A673 (cell line): ENCODE measurements around the gene HHEX. TPM values are rescaled to one million over a fixed set of nuclear protein-coding genes. Genes with fewer than 3 reads are reported as not detected.

Experiments used
- BruUV-seq: library from RNA; stranded (reverse); fragments of 400-500 nt; replicated peaks from 2 replicates; lab custom pipeline; 2021; lab: Mats Ljungman, UMichigan
- CTCF ChIA-PET: fragments of 300-600 bp; sonication (Branson Sonifier 250); formaldehyde crosslinking; loops from one replicate; lab custom pipeline; 2022; ENCODE audit warnings: antibody characterized with exemption; lab: Charles Lee
- POLR2A ChIA-PET: fragments of 300-600 bp; sonication (Branson Sonifier 250); formaldehyde crosslinking; loops from one replicate; lab custom pipeline; 2022; ENCODE audit warnings: antibody characterized with exemption; ENCODE audit not compliant: low non-redundant PET; lab: Charles Lee
- DNase-seq: peaks from one replicate; pipeline ENCODE4 v3.0.0-alpha.2; 2015; ENCODE audit warnings: low spot score
- H3K27ac ChIP-seq: fragments of 200-600 bp; sonication (generic); 2 replicates; pipeline ENCODE4 v1.5.1; 2016; ENCODE audit warnings: mixed run types, low read depth, mild to moderate bottlenecking, mixed read lengths, antibody characterized with exemption, low read length; ENCODE audit not compliant: poor library complexity, severe bottlenecking
- H3K27me3 ChIP-seq: fragments of 200-600 bp; sonication (generic); replicated peaks from 2 replicates; pipeline ENCODE4 v1.6.1; 2017; ENCODE audit warnings: mixed run types, low read depth, mild to moderate bottlenecking, mixed read lengths, antibody characterized with exemption, low read length; ENCODE audit not compliant: insufficient read depth, poor library complexity
- H3K36me3 ChIP-seq: fragments of 200-600 bp; sonication (generic); 2 replicates; pipeline ENCODE4 v1.6.1; 2016; ENCODE audit warnings: mixed run types, mild to moderate bottlenecking, mixed read lengths, antibody characterized with exemption, low read length; ENCODE audit not compliant: insufficient read depth, poor library complexity, severe bottlenecking
- H3K4me1 ChIP-seq: fragments of 200-600 bp; sonication (generic); 2 replicates; pipeline ENCODE4 v1.6.1; 2017; ENCODE audit warnings: mixed run types, mild to moderate bottlenecking, mixed read lengths, antibody characterized with exemption, low read length; ENCODE audit not compliant: insufficient read depth, poor library complexity, severe bottlenecking
- H3K4me3 ChIP-seq: fragments of 200-600 bp; sonication (generic); 2 replicates; pipeline ENCODE4 v1.5.1; 2016; ENCODE audit warnings: low read depth, mixed run types, mild to moderate bottlenecking, mixed read lengths, low read length; ENCODE audit not compliant: poor library complexity, severe bottlenecking
- H3K9me3 ChIP-seq: fragments of 200-600 bp; sonication (generic); 2 replicates; pipeline ENCODE4 v1.6.1; 2016; ENCODE audit warnings: mixed run types, low read depth, mild to moderate bottlenecking, mixed read lengths, antibody characterized with exemption, low read length; ENCODE audit not compliant: poor library complexity, severe bottlenecking
- EZH2 ChIP-seq: fragments of 200-600 bp; sonication (generic); IDR thresholded peaks from 2 replicates; pipeline ENCODE4 v1.6.1; 2017; ENCODE audit warnings: borderline replicate concordance, low read depth, mild to moderate bottlenecking, mixed read lengths, antibody characterized with exemption, low read length; ENCODE audit not compliant: poor library complexity, severe bottlenecking
- intact Hi-C: fragments of 100-400 bp; cut with micrococcal nuclease; formaldehyde crosslinking; loops from one replicate; pipeline ENCODE4 v1.10.0; 2022; ENCODE audit not compliant: unreplicated experiment
- total RNA-seq: library from RNA; stranded (reverse); gene quantifications from 2 replicates; pipeline ENCODE4 v1.2.3, GENCODE V29; 2021
- TF ChIP-seq, protein P1 (sequence below): fragments of 300-800, 200-600 bp; sonication (generic); conservative IDR thresholded peaks from 2 replicates; pipeline ENCODE4 v1.5.1; 2017; ENCODE audit warnings: low read depth, mild to moderate bottlenecking, antibody characterized with exemption, low read length, moderate library complexity, mixed read lengths

The HHEX gene
- total RNA-seq, 1 experiment from 2014 or later = 8.4 TPM

DNA sequence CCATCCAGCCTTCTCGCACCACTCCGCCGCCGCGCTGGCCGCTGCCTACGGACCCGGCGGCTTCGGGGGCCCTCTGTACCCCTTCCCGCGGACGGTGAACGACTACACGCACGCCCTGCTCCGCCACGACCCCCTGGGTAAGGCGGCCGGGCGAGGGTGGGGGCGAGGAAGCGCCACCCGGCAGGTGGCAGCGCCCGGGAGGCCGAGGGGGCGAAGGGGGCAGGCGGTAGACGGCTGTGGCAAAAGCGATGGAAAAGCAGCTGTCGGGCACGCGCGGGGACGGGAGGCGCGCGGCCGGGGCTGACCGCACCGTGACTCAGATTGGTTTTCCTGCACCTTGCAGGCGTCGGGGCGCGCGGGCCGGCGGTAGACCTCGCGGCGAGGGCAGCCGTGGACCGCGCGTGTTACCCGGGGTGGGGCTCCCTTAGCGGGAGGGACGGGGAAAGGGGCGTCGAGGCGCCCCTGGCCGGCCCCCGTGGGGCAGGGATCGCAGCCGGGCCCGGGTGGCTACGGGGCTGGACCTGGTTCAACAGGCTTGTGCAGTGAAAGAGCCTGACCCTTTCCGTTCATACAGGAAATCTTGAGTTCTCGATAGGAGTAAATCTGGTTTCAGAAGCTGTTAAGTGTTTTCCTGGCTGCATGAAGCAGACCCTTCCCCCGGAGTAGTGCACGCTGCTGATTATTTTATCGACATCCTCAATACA lies 608 bp downstream of the HHEX start:
- Histone ChIP-seq H3K27me3 (no peaks in the 10 kb centered on the region), H3K4me1 (peaks cover 7% of the 10 kb centered on the region), H3K36me3 (peaks cover 2% of the 10 kb centered on the region), H3K4me3 (peak overlapping the region; percentile 82), H3K9me3 (no peaks in the 10 kb centered on the region), H3K27ac (peak overlapping the region; percentile 47)
- no peak for TF ChIP-seq EZH2
- TF ChIP-seq, protein P1, sequence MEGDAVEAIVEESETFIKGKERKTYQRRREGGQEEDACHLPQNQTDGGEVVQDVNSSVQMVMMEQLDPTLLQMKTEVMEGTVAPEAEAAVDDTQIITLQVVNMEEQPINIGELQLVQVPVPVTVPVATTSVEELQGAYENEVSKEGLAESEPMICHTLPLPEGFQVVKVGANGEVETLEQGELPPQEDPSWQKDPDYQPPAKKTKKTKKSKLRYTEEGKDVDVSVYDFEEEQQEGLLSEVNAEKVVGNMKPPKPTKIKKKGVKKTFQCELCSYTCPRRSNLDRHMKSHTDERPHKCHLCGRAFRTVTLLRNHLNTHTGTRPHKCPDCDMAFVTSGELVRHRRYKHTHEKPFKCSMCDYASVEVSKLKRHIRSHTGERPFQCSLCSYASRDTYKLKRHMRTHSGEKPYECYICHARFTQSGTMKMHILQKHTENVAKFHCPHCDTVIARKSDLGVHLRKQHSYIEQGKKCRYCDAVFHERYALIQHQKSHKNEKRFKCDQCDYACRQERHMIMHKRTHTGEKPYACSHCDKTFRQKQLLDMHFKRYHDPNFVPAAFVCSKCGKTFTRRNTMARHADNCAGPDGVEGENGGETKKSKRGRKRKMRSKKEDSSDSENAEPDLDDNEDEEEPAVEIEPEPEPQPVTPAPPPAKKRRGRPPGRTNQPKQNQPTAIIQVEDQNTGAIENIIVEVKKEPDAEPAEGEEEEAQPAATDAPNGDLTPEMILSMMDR = no peak
- peak; percentile 41 for DNase-seq
- CTCF ChIA-PET = no interaction called here
- POLR2A ChIA-PET = no interaction called here
- intact Hi-C loops = no loop called here
- no TSS peak for BruUV-seq

- TSS peak; percentile 42 for BruUV-seq
- CTCF ChIA-PET = no interaction called here
Observed at GRCh38 chr10:92690915-92691590, 1.3 kb downstream of the HHEX start.

DNA sequence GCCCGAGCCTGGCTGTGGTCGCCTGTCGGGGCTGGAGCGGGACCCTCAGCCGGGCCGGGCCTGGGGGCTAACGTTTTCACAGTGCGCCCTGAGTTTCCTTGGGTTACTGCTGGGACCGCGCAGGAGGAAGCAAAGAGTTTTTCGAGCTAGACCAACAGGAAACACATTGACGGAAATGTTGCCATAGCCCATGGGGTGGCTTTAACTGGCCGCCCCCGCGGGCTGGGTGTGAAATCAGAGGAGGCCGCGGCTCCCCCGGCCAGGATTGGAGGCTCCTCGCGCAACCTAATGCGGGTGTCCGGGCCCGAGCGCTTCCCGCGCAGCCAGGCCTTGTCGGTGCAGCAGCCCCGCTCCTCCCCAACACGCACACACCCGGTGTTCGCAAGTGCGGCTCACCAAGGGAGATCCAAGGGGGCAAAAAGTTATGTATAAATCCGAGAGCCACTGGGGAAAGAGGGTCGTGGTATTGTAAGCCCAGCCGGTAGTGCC lies 1.9 kb downstream of the HHEX start:
- H3K4me1 ChIP-seq = peaks cover 7% of the 10 kb centered on the region
- intact Hi-C loops = no loop called here
- POLR2A ChIA-PET = no interaction called here
- no peak for DNase-seq
- no TSS peak for BruUV-seq
- no peaks in the 10 kb centered on the region for H3K27me3 ChIP-seq
- H3K9me3 ChIP-seq = no peaks in the 10 kb centered on the region
- CTCF ChIA-PET = no interaction called here
- no peak overlapping the region for H3K4me3 ChIP-seq
- H3K27ac ChIP-seq = no peak overlapping the region
- H3K36me3 ChIP-seq = peaks cover 4% of the 10 kb centered on the region
- TF ChIP-seq, protein P1 = no peak
- no peak for TF ChIP-seq EZH2

More at GRCh38 chr10:92690915-92691590, 1.3 kb downstream of the HHEX start:
- Histone ChIP-seq H3K27me3 (no peaks in the 10 kb centered on the region), H3K9me3 (no peaks in the 10 kb centered on the region), H3K4me3 (peak overlapping the region; percentile 82), H3K36me3 (peaks cover 4% of the 10 kb centered on the region), H3K4me1 (peaks cover 7% of the 10 kb centered on the region), H3K27ac (no peak overlapping the region)
- TF ChIP-seq, protein P1 = no peak
- no peak for TF ChIP-seq EZH2
- POLR2A ChIA-PET = no interaction called here
- intact Hi-C loops = no loop called here
- no peak for DNase-seq
